Stimulated activated CD8-positive, alpha-beta memory T cell treated with anti-CD3 and anti-CD28 coated beads, Interleukin-4, amount 100 ng/mL, for 24 hours (primary cell): Measurements from ENCODE around the gene FLII.
"Not testable (repeated sequence)": the region's sequence is repeated elsewhere in the genome, so short reads cannot be mapped to it uniquely, and the experiment has no call there.

Experiments
- DNase-seq: peaks from one replicate; pipeline ENCODE4 v3.0.0-alpha.2; 2020; ENCODE audit warnings: low read depth

The FLII gene

GRCh38 chr17:18258356-18259038 lies at the start of gene FLII:
FLII (minus strand) TSS chr17:18258738; CDS start chr17:18258690, 48 bp downstream.
- peak; percentile 46 for DNase-seq

GRCh38 chr17:18303206-18303605 lies 44.7 kb upstream of the FLII start:
- not testable (repeated sequence) for DNase-seq

GRCh38 chr17:18300725-18301480 lies 42.4 kb upstream of the FLII start:
- no peak for DNase-seq

- not testable (repeated sequence) for DNase-seq
These were observed 39.5 kb upstream of the FLII start for GRCh38 chr17:18298061-18298460.

- no peak for DNase-seq
These were observed 33.4 kb upstream of the FLII start for GRCh38 chr17:18291718-18292540.

- no peak for DNase-seq
These were observed 26.8 kb upstream of the FLII start for GRCh38 chr17:18285296-18285695.

GRCh38 chr17:18281788-18282187 lies 23.2 kb upstream of the FLII start:
- no peak for DNase-seq

GRCh38 chr17:18280766-18281371 lies 22.3 kb upstream of the FLII start:
- no peak for DNase-seq

- DNase-seq: no peak
These were observed 21.7 kb upstream of the FLII start for GRCh38 chr17:18280249-18280648.

- DNase-seq: no peak
These were observed 20.3 kb upstream of the FLII start for GRCh38 chr17:18278867-18279266.

- no peak for DNase-seq
These were observed 18.5 kb upstream of the FLII start for GRCh38 chr17:18277076-18277475.

GRCh38 chr17:18270046-18270931 lies 11.8 kb upstream of the FLII start:
- no peak for DNase-seq

- no peak for DNase-seq
These were observed 9.6 kb upstream of the FLII start for GRCh38 chr17:18267927-18268711.

- no peak for DNase-seq
These were observed 8.8 kb upstream of the FLII start for GRCh38 chr17:18267366-18267765.

- DNase-seq: no peak
These were observed 5.5 kb upstream of the FLII start for GRCh38 chr17:18263885-18264682.

- no peak for DNase-seq
These were observed 4.1 kb upstream of the FLII start for GRCh38 chr17:18262641-18263040.

GRCh38 chr17:18262111-18262510 lies 3.6 kb upstream of the FLII start:
- no peak for DNase-seq

GRCh38 chr17:18261659-18262058 lies 3.1 kb upstream of the FLII start:
- no peak for DNase-seq

GRCh38 chr17:18261146-18261515 lies 2.6 kb upstream of the FLII start:
- no peak for DNase-seq
